ENCODE measurements around the gene TMEM178B.

GRCh38 chr7:141202535-141202934 is 128.7 kb downstream of the TMEM178B start:
- TF ChIP-seq CTCF (IDR thresholded peaks at IDR 0.05) = no peak
- TF ChIP-seq CHD2 (IDR thresholded peaks at IDR 0.05; ENCODE audit: low read length, partially characterized antibody) = no peak
- no peak for TF ChIP-seq USF2 (IDR thresholded peaks at IDR 0.05)
- no peak for TF ChIP-seq MYC (IDR thresholded peaks at IDR 0.05; ENCODE audit: borderline replicate concordance, low read length)
- no peak for TF ChIP-seq ESRRA (IDR thresholded peaks at IDR 0.05; ENCODE audit: borderline replicate concordance, low read length)
- TF ChIP-seq RNF2 (IDR thresholded peaks at IDR 0.05; ENCODE audit: borderline replicate concordance, low read depth) = no peak
- TF ChIP-seq POLR2A (IDR thresholded peaks at IDR 0.05; ENCODE audit: low read length) = no peak

Data from A549 (cell line).